ENCODE data around the gene SNX25.

GRCh38 chr4:185219551-185220344 is 10.3 kb downstream of the SNX25 start:
- TF ChIP-seq CTCF (IDR thresholded peaks at IDR 0.05) = no peak
- no peak for TF ChIP-seq EZH2 (IDR thresholded peaks at IDR 0.05; ENCODE audit: borderline replicate concordance, insufficient read depth, low read depth, low read length, poor library complexity, severe bottlenecking)

Data from B cell (primary cell).